HG03064 (cell line): Measurements from ENCODE around the gene RERG.
"Not testable (repeated sequence)": the region's sequence is repeated elsewhere in the genome, so short reads cannot be mapped to it uniquely, and the experiment has no call there.

Source experiments
- ATAC-seq: cut with Tn5 transposase; IDR thresholded peaks from one replicate; pipeline ENCODE4 v1.9.1; 2021; ENCODE audit warnings: low read depth; ENCODE audit not compliant: unreplicated experiment

The RERG gene

GRCh38 chr12:15220915-15221885 lies at the start of gene RERG:
RERG (minus strand) TSS chr12:15221417; CDS start chr12:15217489, 3,928 bp downstream.
- ATAC-seq: peak; percentile 93

GRCh38 chr12:15270591-15270990 lies 49.4 kb upstream of the RERG start:
- no peak for ATAC-seq

GRCh38 chr12:15268927-15269552 lies 47.8 kb upstream of the RERG start:
- no peak for ATAC-seq

GRCh38 chr12:15268309-15268708 lies 47.1 kb upstream of the RERG start:
- ATAC-seq: no peak

GRCh38 chr12:15265875-15266274 lies 44.7 kb upstream of the RERG start:
- no peak for ATAC-seq

GRCh38 chr12:15256761-15257160 lies 35.5 kb upstream of the RERG start:
- no peak for ATAC-seq

- ATAC-seq: no peak
Observed at GRCh38 chr12:15253990-15254389, 32.8 kb upstream of the RERG start.

- no peak for ATAC-seq
Observed at GRCh38 chr12:15244926-15245325, 23.7 kb upstream of the RERG start.

GRCh38 chr12:15244341-15244740 lies 23.1 kb upstream of the RERG start:
- no peak for ATAC-seq

- no peak for ATAC-seq
Observed at GRCh38 chr12:15243102-15243501, 21.9 kb upstream of the RERG start.

GRCh38 chr12:15240898-15241297 lies 19.7 kb upstream of the RERG start:
- ATAC-seq: no peak

GRCh38 chr12:15234508-15234907 lies 13.3 kb upstream of the RERG start:
- no peak for ATAC-seq

- ATAC-seq: no peak
Observed at GRCh38 chr12:15234011-15234410, 12.8 kb upstream of the RERG start.

GRCh38 chr12:15232959-15233358 lies 11.7 kb upstream of the RERG start:
- no peak for ATAC-seq

GRCh38 chr12:15231493-15231892 lies 10.3 kb upstream of the RERG start:
- no peak for ATAC-seq

GRCh38 chr12:15230751-15231150 lies 9.5 kb upstream of the RERG start:
- ATAC-seq: no peak

GRCh38 chr12:15230137-15230536 lies 8.9 kb upstream of the RERG start:
- ATAC-seq: no peak

- ATAC-seq: no peak
Observed at GRCh38 chr12:15227004-15227679, 5.9 kb upstream of the RERG start.

GRCh38 chr12:15225863-15226218 lies 4.6 kb upstream of the RERG start:
- ATAC-seq: not testable (repeated sequence)

- no peak for ATAC-seq
Observed at GRCh38 chr12:15225136-15225862, 4.1 kb upstream of the RERG start.

- ATAC-seq: no peak
Observed at GRCh38 chr12:15222219-15222618, 1.0 kb upstream of the RERG start.
